ENCODE measurements around the gene MAN1A2.
"Not testable (repeated sequence)": the region's sequence is repeated elsewhere in the genome, so short reads cannot be mapped to it uniquely, and the experiment has no call there.

The MAN1A2 gene

GRCh38 chr1:117556341-117556740 lies 189.1 kb downstream of the MAN1A2 start:
- H3K4me3 ChIP-seq (ENCODE audit: low read depth, low read length) = no peak overlapping the region
- H3K27ac ChIP-seq (ENCODE audit: low read depth, low read length) = no peak overlapping the region
- H3K4me1 ChIP-seq (ENCODE audit: control insufficient read depth, insufficient read depth, low read length, unreplicated experiment) = no peaks in the 10 kb centered on the region
- H3K27me3 ChIP-seq (ENCODE audit: insufficient read depth, low read length) = peaks cover 30% of the 10 kb centered on the region; the same call in 1 of the 2 replicates
- no peak overlapping the region for H2AFZ ChIP-seq (ENCODE audit: low read length, unreplicated experiment)
- H3K36me3 ChIP-seq (ENCODE audit: insufficient read depth, low read length) = no peaks in the 10 kb centered on the region
- no peaks in the 10 kb centered on the region for H3K79me2 ChIP-seq (ENCODE audit: control insufficient read depth, insufficient read depth, low read length, unreplicated experiment)

- Histone ChIP-seq H3K36me3 (ENCODE audit: insufficient read depth, low read length) (no peaks in the 10 kb centered on the region), H3K4me3 (ENCODE audit: low read depth, low read length) (no peak overlapping the region), H3K27ac (ENCODE audit: low read depth, low read length) (no peak overlapping the region), H3K79me2 (ENCODE audit: control insufficient read depth, insufficient read depth, low read length, unreplicated experiment) (no peaks in the 10 kb centered on the region), H3K4me1 (ENCODE audit: control insufficient read depth, insufficient read depth, low read length, unreplicated experiment) (no peaks in the 10 kb centered on the region), H2AFZ (ENCODE audit: low read length, unreplicated experiment) (no peak overlapping the region), H3K27me3 (ENCODE audit: insufficient read depth, low read length) (peaks cover 33% of the 10 kb centered on the region; the same call in 1 of the 2 replicates)
Observed at GRCh38 chr1:117556976-117557375, 189.7 kb downstream of the MAN1A2 start.

- H3K4me3 ChIP-seq (ENCODE audit: low read depth, low read length); H3K4me1 ChIP-seq (ENCODE audit: control insufficient read depth, insufficient read depth, low read length, unreplicated experiment); H3K79me2 ChIP-seq (ENCODE audit: control insufficient read depth, insufficient read depth, low read length, unreplicated experiment); H3K27ac ChIP-seq (ENCODE audit: low read depth, low read length); H2AFZ ChIP-seq (ENCODE audit: low read length, unreplicated experiment); H3K36me3 ChIP-seq (ENCODE audit: insufficient read depth, low read length): not testable (repeated sequence)
- peaks cover 47% of the 10 kb centered on the region; the same call in 1 of the 2 replicates for H3K27me3 ChIP-seq (ENCODE audit: insufficient read depth, low read length)
Observed at GRCh38 chr1:117558451-117558850, 191.2 kb downstream of the MAN1A2 start.

GRCh38 chr1:117559139-117559538 lies 191.9 kb downstream of the MAN1A2 start:
- Histone ChIP-seq H3K79me2 (ENCODE audit: control insufficient read depth, insufficient read depth, low read length, unreplicated experiment) (no peaks in the 10 kb centered on the region), H3K27me3 (ENCODE audit: insufficient read depth, low read length) (peaks cover 54% of the 10 kb centered on the region; the same call in 1 of the 2 replicates), H3K27ac (ENCODE audit: low read depth, low read length) (no peak overlapping the region), H2AFZ (ENCODE audit: low read length, unreplicated experiment) (no peak overlapping the region), H3K36me3 (ENCODE audit: insufficient read depth, low read length) (no peaks in the 10 kb centered on the region), H3K4me1 (ENCODE audit: control insufficient read depth, insufficient read depth, low read length, unreplicated experiment) (no peaks in the 10 kb centered on the region), H3K4me3 (ENCODE audit: low read depth, low read length) (no peak overlapping the region)

GRCh38 chr1:117559985-117560384 lies 192.7 kb downstream of the MAN1A2 start:
- Histone ChIP-seq H3K79me2 (ENCODE audit: control insufficient read depth, insufficient read depth, low read length, unreplicated experiment) (no peaks in the 10 kb centered on the region), H3K4me1 (ENCODE audit: control insufficient read depth, insufficient read depth, low read length, unreplicated experiment) (no peaks in the 10 kb centered on the region), H3K4me3 (ENCODE audit: low read depth, low read length) (no peak overlapping the region), H2AFZ (ENCODE audit: low read length, unreplicated experiment) (no peak overlapping the region), H3K27me3 (ENCODE audit: insufficient read depth, low read length) (peaks cover 62% of the 10 kb centered on the region; the same call in 1 of the 2 replicates), H3K27ac (ENCODE audit: low read depth, low read length) (no peak overlapping the region), H3K36me3 (ENCODE audit: insufficient read depth, low read length) (no peaks in the 10 kb centered on the region)

- Histone ChIP-seq H3K79me2 (ENCODE audit: control insufficient read depth, insufficient read depth, low read length, unreplicated experiment) (no peaks in the 10 kb centered on the region), H3K4me1 (ENCODE audit: control insufficient read depth, insufficient read depth, low read length, unreplicated experiment) (no peaks in the 10 kb centered on the region), H3K27ac (ENCODE audit: low read depth, low read length) (no peak overlapping the region), H3K27me3 (ENCODE audit: insufficient read depth, low read length) (peaks cover 57% of the 10 kb centered on the region; the same call in 1 of the 2 replicates), H3K4me3 (ENCODE audit: low read depth, low read length) (no peak overlapping the region), H2AFZ (ENCODE audit: low read length, unreplicated experiment) (no peak overlapping the region), H3K36me3 (ENCODE audit: insufficient read depth, low read length) (no peaks in the 10 kb centered on the region)
Observed at GRCh38 chr1:117561071-117561470, 193.8 kb downstream of the MAN1A2 start.

GRCh38 chr1:117561551-117561950 lies 194.3 kb downstream of the MAN1A2 start:
- no peaks in the 10 kb centered on the region for H3K4me1 ChIP-seq (ENCODE audit: control insufficient read depth, insufficient read depth, low read length, unreplicated experiment)
- H3K27ac ChIP-seq (ENCODE audit: low read depth, low read length) = no peak overlapping the region
- H3K79me2 ChIP-seq (ENCODE audit: control insufficient read depth, insufficient read depth, low read length, unreplicated experiment) = no peaks in the 10 kb centered on the region

GRCh38 chr1:117562581-117563491 lies 195.6 kb downstream of the MAN1A2 start:
- no peaks in the 10 kb centered on the region for H3K36me3 ChIP-seq (ENCODE audit: insufficient read depth, low read length)
- H3K4me1 ChIP-seq (ENCODE audit: control insufficient read depth, insufficient read depth, low read length, unreplicated experiment) = no peaks in the 10 kb centered on the region
- no peak overlapping the region for H3K27ac ChIP-seq (ENCODE audit: low read depth, low read length)
- no peak overlapping the region for H2AFZ ChIP-seq (ENCODE audit: low read length, unreplicated experiment)
- peaks cover 44% of the 10 kb centered on the region; the same call in 1 of the 2 replicates for H3K27me3 ChIP-seq (ENCODE audit: insufficient read depth, low read length)
- H3K79me2 ChIP-seq (ENCODE audit: control insufficient read depth, insufficient read depth, low read length, unreplicated experiment) = no peaks in the 10 kb centered on the region
- no peak overlapping the region for H3K4me3 ChIP-seq (ENCODE audit: low read depth, low read length)

More at GRCh38 chr1:117561551-117561950, 194.3 kb downstream of the MAN1A2 start:
- H3K4me3 ChIP-seq (ENCODE audit: low read depth, low read length) = no peak overlapping the region
- no peak overlapping the region for H2AFZ ChIP-seq (ENCODE audit: low read length, unreplicated experiment)
- H3K36me3 ChIP-seq (ENCODE audit: insufficient read depth, low read length) = no peaks in the 10 kb centered on the region
- H3K27me3 ChIP-seq (ENCODE audit: insufficient read depth, low read length) = peaks cover 53% of the 10 kb centered on the region; the same call in 1 of the 2 replicates

GRCh38 chr1:117563492-117563875 lies 196.2 kb downstream of the MAN1A2 start:
- no peak overlapping the region for H2AFZ ChIP-seq (ENCODE audit: low read length, unreplicated experiment)
- H3K4me1 ChIP-seq (ENCODE audit: control insufficient read depth, insufficient read depth, low read length, unreplicated experiment) = no peaks in the 10 kb centered on the region

GRCh38 chr1:117564227-117565075 lies 197.2 kb downstream of the MAN1A2 start:
- peaks cover 44% of the 10 kb centered on the region; the same call in 1 of the 2 replicates for H3K27me3 ChIP-seq (ENCODE audit: insufficient read depth, low read length)
- H3K4me3 ChIP-seq (ENCODE audit: low read depth, low read length) = no peak overlapping the region
- no peak overlapping the region for H3K27ac ChIP-seq (ENCODE audit: low read depth, low read length)
- H3K36me3 ChIP-seq (ENCODE audit: insufficient read depth, low read length) = no peaks in the 10 kb centered on the region
- H2AFZ ChIP-seq (ENCODE audit: low read length, unreplicated experiment) = no peak overlapping the region
- H3K4me1 ChIP-seq (ENCODE audit: control insufficient read depth, insufficient read depth, low read length, unreplicated experiment) = no peaks in the 10 kb centered on the region
- no peaks in the 10 kb centered on the region for H3K79me2 ChIP-seq (ENCODE audit: control insufficient read depth, insufficient read depth, low read length, unreplicated experiment)

More at GRCh38 chr1:117563492-117563875, 196.2 kb downstream of the MAN1A2 start:
- Histone ChIP-seq H3K79me2 (ENCODE audit: control insufficient read depth, insufficient read depth, low read length, unreplicated experiment) (no peaks in the 10 kb centered on the region), H3K27ac (ENCODE audit: low read depth, low read length) (no peak overlapping the region), H3K4me3 (ENCODE audit: low read depth, low read length) (no peak overlapping the region), H3K36me3 (ENCODE audit: insufficient read depth, low read length) (no peaks in the 10 kb centered on the region), H3K27me3 (ENCODE audit: insufficient read depth, low read length) (peaks cover 44% of the 10 kb centered on the region; the same call in 1 of the 2 replicates)

All from ACC112 (cell line).